Parathyroid adenoma (tissue), 2 donors: ENCODE measurements around the gene C1orf198.

Source experiments
- H2AFZ ChIP-seq: fragments of 300-600 bp; sonication (generic); one replicate; pipeline ENCODE4 v1.7.0; 2017; ENCODE audit warnings: antibody characterized with exemption, mild to moderate bottlenecking
- H3K27ac ChIP-seq: fragments of 300-600 bp; sonication (generic); one replicate; pipeline ENCODE4 v1.7.0; 2017
- H3K27me3 ChIP-seq: fragments of 300-600 bp; sonication (generic); one replicate; pipeline ENCODE4 v1.7.0; 2017; ENCODE audit warnings: low read length; ENCODE audit not compliant: control insufficient read depth, insufficient read depth
- H3K36me3 ChIP-seq: fragments of 300-600 bp; sonication (generic); one replicate; pipeline ENCODE4 v1.7.0; 2017; ENCODE audit warnings: low read length; ENCODE audit not compliant: control insufficient read depth, insufficient read depth
- H3K4me1 ChIP-seq: fragments of 300-600 bp; sonication (generic); one replicate; pipeline ENCODE4 v1.7.0; 2017; ENCODE audit warnings: control low read depth
- H3K4me2 ChIP-seq: fragments of 300-600 bp; sonication (generic); one replicate; pipeline ENCODE4 v1.7.0; 2017; ENCODE audit warnings: low read length
- H3K4me3 ChIP-seq: fragments of 300-600 bp; sonication (generic); one replicate; pipeline ENCODE4 v1.7.0; 2017; ENCODE audit warnings: low read depth, low read length
- H3K79me2 ChIP-seq: fragments of 300-600 bp; sonication (generic); one replicate; pipeline ENCODE4 v1.7.0; 2017; ENCODE audit warnings: control low read depth
- H3K9ac ChIP-seq: fragments of 300-600 bp; sonication (generic); one replicate; pipeline ENCODE4 v1.7.0; 2017; ENCODE audit warnings: mild to moderate bottlenecking
- H3K9me3 ChIP-seq: fragments of 300-600 bp; sonication (generic); one replicate; pipeline ENCODE4 v1.7.0; 2017; ENCODE audit warnings: low read length; ENCODE audit not compliant: control insufficient read depth
- TF ChIP-seq, protein P1 (sequence below): fragments of 300-600 bp; sonication (generic); IDR thresholded peaks from one replicate; pipeline ENCODE4 v1.7.0; 2017; ENCODE audit warnings: antibody characterized with exemption, mild to moderate bottlenecking
- donor health status: primary hyperparathyroidism.

The C1orf198 gene

GRCh38 chr1:230894664-230895063 is 26.3 kb upstream of the C1orf198 start:
- Histone ChIP-seq H3K9ac (no peak overlapping the region), H3K27me3 (no peaks in the 10 kb centered on the region), H3K4me2 (no peak overlapping the region), H3K36me3 (no peaks in the 10 kb centered on the region), H3K79me2 (no peaks in the 10 kb centered on the region), H3K27ac (no peak overlapping the region), H2AFZ (no peak overlapping the region), H3K4me3 (no peak overlapping the region), H3K9me3 (no peaks in the 10 kb centered on the region), H3K4me1 (no peaks in the 10 kb centered on the region)
- TF ChIP-seq, protein P1, sequence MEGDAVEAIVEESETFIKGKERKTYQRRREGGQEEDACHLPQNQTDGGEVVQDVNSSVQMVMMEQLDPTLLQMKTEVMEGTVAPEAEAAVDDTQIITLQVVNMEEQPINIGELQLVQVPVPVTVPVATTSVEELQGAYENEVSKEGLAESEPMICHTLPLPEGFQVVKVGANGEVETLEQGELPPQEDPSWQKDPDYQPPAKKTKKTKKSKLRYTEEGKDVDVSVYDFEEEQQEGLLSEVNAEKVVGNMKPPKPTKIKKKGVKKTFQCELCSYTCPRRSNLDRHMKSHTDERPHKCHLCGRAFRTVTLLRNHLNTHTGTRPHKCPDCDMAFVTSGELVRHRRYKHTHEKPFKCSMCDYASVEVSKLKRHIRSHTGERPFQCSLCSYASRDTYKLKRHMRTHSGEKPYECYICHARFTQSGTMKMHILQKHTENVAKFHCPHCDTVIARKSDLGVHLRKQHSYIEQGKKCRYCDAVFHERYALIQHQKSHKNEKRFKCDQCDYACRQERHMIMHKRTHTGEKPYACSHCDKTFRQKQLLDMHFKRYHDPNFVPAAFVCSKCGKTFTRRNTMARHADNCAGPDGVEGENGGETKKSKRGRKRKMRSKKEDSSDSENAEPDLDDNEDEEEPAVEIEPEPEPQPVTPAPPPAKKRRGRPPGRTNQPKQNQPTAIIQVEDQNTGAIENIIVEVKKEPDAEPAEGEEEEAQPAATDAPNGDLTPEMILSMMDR: no peak

- no peaks in the 10 kb centered on the region for H3K4me1 ChIP-seq
- no peak overlapping the region for H3K4me2 ChIP-seq
- H2AFZ ChIP-seq: no peak overlapping the region
- H3K27ac ChIP-seq: no peak overlapping the region
- TF ChIP-seq, protein P1: no peak
- H3K9me3 ChIP-seq: no peaks in the 10 kb centered on the region
- no peak overlapping the region for H3K4me3 ChIP-seq
- H3K36me3 ChIP-seq: no peaks in the 10 kb centered on the region
- no peak overlapping the region for H3K9ac ChIP-seq
- H3K79me2 ChIP-seq: no peaks in the 10 kb centered on the region
- no peaks in the 10 kb centered on the region for H3K27me3 ChIP-seq
Observed at GRCh38 chr1:230894032-230894431, 25.7 kb upstream of the C1orf198 start.

- H3K4me1 ChIP-seq: no peaks in the 10 kb centered on the region
- no peak overlapping the region for H2AFZ ChIP-seq
- no peak overlapping the region for H3K4me3 ChIP-seq
- H3K27me3 ChIP-seq: no peaks in the 10 kb centered on the region
- no peak overlapping the region for H3K4me2 ChIP-seq
- TF ChIP-seq, protein P1: no peak
- H3K9ac ChIP-seq: no peak overlapping the region
- no peaks in the 10 kb centered on the region for H3K9me3 ChIP-seq
- H3K36me3 ChIP-seq: no peaks in the 10 kb centered on the region
- H3K79me2 ChIP-seq: no peaks in the 10 kb centered on the region
- H3K27ac ChIP-seq: no peak overlapping the region
Observed at GRCh38 chr1:230892018-230892491, 23.7 kb upstream of the C1orf198 start.

DNA sequence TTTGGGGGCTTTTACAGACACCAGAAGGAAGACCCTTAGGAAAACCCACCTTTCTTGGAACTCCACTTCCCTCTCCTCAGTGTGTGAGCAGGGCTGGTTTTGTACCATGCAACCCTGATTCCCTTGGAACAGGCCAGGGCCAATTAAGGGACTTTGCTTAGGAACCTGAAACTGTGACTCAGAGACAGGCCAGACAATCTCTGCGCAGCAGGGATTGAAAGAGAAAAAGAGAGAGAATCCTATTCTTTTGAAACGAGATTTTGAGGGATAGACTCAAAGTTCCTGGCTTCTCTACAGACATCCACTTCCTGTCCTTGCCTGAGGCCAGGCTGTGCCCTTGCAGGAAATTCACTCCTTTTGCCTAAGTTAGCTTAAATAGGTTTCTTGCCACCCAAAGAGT is 23.1 kb upstream of the C1orf198 start:
- TF ChIP-seq, protein P1: no peak
- H3K9ac ChIP-seq: no peak overlapping the region
- no peaks in the 10 kb centered on the region for H3K36me3 ChIP-seq
- no peaks in the 10 kb centered on the region for H3K27me3 ChIP-seq
- H3K4me3 ChIP-seq: no peak overlapping the region
- no peak overlapping the region for H3K27ac ChIP-seq
- H2AFZ ChIP-seq: no peak overlapping the region
- H3K4me1 ChIP-seq: no peaks in the 10 kb centered on the region
- no peaks in the 10 kb centered on the region for H3K9me3 ChIP-seq
- no peaks in the 10 kb centered on the region for H3K79me2 ChIP-seq
- H3K4me2 ChIP-seq: no peak overlapping the region

DNA sequence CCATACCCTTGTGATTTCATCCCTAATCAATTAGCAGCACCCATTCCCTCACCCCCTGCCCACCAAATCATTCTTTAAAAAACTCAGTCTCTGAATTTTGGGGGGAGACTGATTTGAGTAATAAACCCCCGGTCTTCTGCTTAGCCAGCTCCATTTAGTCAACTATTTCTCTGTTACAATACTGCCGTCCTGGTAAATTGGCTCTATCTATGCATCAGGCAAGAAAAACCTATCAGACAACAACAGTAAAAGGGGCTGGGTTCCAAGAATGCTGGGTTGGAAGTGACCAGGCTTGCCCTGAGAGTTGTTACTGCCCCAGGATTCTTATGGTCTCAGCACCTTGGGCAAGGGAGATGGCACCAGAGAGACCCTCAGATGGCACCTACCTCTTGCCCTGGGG is 16.3 kb upstream of the C1orf198 start:
- no peak overlapping the region for H2AFZ ChIP-seq

More for the DNA sequence above, 16.3 kb upstream of the C1orf198 start:
- TF ChIP-seq, protein P1: no peak
- Histone ChIP-seq H3K9me3 (no peaks in the 10 kb centered on the region), H3K4me2 (no peak overlapping the region), H3K27ac (no peak overlapping the region), H3K79me2 (no peaks in the 10 kb centered on the region), H3K27me3 (no peaks in the 10 kb centered on the region), H3K4me1 (no peaks in the 10 kb centered on the region), H3K4me3 (no peak overlapping the region), H3K36me3 (no peaks in the 10 kb centered on the region), H3K9ac (no peak overlapping the region)
